Ishikawa (cell line): ENCODE data around the gene LUZP4.

Experiments used
- CEBPB ChIP-seq: IDR thresholded peaks from 2 replicates; pipeline ENCODE4 v1.6.1; 2012
- EGR1 ChIP-seq: IDR thresholded peaks from 2 replicates; pipeline ENCODE4 v1.6.1; 2012
- EP300 ChIP-seq: IDR thresholded peaks from 2 replicates; pipeline ENCODE4 v1.6.1; 2012; ENCODE audit warnings: borderline replicate concordance
- FOXM1 ChIP-seq: IDR thresholded peaks from 2 replicates; pipeline ENCODE4 v1.6.1; 2012; ENCODE audit warnings: low read depth, borderline replicate concordance
- NFIC ChIP-seq: IDR thresholded peaks from 2 replicates; pipeline ENCODE4 v1.6.1; 2012
- RAD21 ChIP-seq: IDR thresholded peaks from 2 replicates; pipeline ENCODE4 v1.6.1; 2012; ENCODE audit warnings: low read depth
- TAF1 ChIP-seq: IDR thresholded peaks from 2 replicates; pipeline ENCODE4 v1.6.1; 2012; ENCODE audit warnings: low read depth, mild to moderate bottlenecking
- TCF12 ChIP-seq: IDR thresholded peaks from 2 replicates; pipeline ENCODE4 v1.6.1; 2012; ENCODE audit warnings: low read depth
- TEAD4 ChIP-seq: IDR thresholded peaks from 2 replicates; pipeline ENCODE4 v1.6.1; 2012
- YY1 ChIP-seq: IDR thresholded peaks from 2 replicates; pipeline ENCODE4 v1.6.1; 2012; ENCODE audit warnings: low read depth
- ZBTB7A ChIP-seq: IDR thresholded peaks from 2 replicates; pipeline ENCODE4 v1.6.1; 2012; ENCODE audit warnings: low read depth
- TF ChIP-seq, protein P1 (sequence below): IDR thresholded peaks from 2 replicates; pipeline ENCODE4 v1.6.1; 2012
- TF ChIP-seq, protein P2 (sequence below): IDR thresholded peaks from 2 replicates; pipeline ENCODE4 v1.6.1; 2012; ENCODE audit warnings: low read depth, mild to moderate bottlenecking
- TF ChIP-seq, protein P3 (sequence below): IDR thresholded peaks from 2 replicates; pipeline ENCODE4 v1.6.1; 2012

Gene LUZP4

DNA sequence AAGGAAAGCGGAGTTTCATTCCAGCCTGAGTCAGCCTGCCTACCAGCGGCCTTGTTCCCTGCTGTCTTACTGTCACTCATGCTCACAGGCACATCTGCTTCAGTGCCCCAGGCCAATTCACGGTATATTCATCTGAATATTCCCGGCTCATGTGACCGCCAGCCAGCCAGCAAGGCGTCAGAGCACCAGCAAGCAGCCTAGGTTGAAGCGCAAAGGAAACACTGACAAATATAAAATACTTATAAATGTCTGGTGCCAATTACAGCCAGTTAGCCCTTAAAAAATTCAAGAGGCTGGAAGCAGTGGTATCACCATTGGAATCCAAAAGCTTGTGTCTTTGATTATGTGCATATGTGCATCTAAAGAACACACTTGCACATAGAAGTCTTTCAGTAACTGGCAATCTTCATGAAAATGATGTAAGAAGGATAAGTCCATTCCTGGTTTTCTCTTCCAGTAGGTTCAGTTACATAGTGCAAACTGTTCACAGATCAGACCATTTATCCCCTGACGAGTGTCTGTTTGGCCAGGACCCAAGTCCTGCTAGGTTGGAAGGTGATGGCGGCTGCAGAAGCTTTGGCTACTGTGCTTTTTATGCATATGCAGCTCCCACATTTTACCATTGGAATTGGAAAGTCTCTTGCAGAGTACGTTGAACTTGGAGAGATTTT lies 61.3 kb downstream of the LUZP4 start:
- TF ChIP-seq CEBPB (no peak), EP300 (no peak), FOXM1 (no peak)
- TF ChIP-seq, protein P1, sequence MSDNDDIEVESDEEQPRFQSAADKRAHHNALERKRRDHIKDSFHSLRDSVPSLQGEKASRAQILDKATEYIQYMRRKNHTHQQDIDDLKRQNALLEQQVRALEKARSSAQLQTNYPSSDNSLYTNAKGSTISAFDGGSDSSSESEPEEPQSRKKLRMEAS: no peak
- TF ChIP-seq, protein P2, sequence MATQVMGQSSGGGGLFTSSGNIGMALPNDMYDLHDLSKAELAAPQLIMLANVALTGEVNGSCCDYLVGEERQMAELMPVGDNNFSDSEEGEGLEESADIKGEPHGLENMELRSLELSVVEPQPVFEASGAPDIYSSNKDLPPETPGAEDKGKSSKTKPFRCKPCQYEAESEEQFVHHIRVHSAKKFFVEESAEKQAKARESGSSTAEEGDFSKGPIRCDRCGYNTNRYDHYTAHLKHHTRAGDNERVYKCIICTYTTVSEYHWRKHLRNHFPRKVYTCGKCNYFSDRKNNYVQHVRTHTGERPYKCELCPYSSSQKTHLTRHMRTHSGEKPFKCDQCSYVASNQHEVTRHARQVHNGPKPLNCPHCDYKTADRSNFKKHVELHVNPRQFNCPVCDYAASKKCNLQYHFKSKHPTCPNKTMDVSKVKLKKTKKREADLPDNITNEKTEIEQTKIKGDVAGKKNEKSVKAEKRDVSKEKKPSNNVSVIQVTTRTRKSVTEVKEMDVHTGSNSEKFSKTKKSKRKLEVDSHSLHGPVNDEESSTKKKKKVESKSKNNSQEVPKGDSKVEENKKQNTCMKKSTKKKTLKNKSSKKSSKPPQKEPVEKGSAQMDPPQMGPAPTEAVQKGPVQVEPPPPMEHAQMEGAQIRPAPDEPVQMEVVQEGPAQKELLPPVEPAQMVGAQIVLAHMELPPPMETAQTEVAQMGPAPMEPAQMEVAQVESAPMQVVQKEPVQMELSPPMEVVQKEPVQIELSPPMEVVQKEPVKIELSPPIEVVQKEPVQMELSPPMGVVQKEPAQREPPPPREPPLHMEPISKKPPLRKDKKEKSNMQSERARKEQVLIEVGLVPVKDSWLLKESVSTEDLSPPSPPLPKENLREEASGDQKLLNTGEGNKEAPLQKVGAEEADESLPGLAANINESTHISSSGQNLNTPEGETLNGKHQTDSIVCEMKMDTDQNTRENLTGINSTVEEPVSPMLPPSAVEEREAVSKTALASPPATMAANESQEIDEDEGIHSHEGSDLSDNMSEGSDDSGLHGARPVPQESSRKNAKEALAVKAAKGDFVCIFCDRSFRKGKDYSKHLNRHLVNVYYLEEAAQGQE: no peak

DNA sequence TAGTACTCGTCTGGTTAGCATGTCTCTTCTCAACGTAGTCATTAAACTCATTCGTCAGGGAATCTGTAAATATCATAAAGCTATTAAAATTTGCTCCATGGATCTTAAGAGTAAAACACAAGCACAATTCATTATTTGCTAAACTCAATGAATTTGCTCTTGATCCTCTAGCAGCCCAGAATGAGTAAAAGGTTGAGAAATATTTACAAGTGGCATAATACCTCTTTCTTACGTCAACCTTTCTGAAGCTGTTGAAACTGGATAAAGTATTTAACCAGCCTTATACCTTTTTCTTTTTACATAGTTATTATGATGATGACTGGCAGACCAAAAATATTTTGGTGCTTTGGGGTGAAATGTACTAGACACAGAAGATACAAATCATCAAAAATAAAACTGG lies 66.9 kb downstream of the LUZP4 start:
- TF ChIP-seq, protein P2: no peak
- TF ChIP-seq TAF1 (no peak), EP300 (no peak), EGR1 (no peak), NFIC (no peak), FOXM1 (no peak), RAD21 (no peak), ZBTB7A (no peak), YY1 (no peak), CEBPB (no peak), TEAD4 (no peak), TCF12 (no peak)
- TF ChIP-seq, protein P3, sequence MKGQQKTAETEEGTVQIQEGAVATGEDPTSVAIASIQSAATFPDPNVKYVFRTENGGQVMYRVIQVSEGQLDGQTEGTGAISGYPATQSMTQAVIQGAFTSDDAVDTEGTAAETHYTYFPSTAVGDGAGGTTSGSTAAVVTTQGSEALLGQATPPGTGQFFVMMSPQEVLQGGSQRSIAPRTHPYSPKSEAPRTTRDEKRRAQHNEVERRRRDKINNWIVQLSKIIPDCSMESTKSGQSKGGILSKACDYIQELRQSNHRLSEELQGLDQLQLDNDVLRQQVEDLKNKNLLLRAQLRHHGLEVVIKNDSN: no peak
- TF ChIP-seq, protein P1: no peak
